SK-N-SH treated with all-trans-retinoic acid at 6 μM for 48 hours (cell line): Measurements from ENCODE around the gene KLHL29.
A peak's percentile ranks its signal among the peaks of the same experiment; 100 is the strongest.

Experiments
- ATAC-seq: fragments of 200-7000 bp; cut with Tn5 transposase; 3 replicates; pipeline ENCODE4 v1.9.1; 2020; ENCODE audit warnings: mild to moderate bottlenecking, moderate library complexity
- ARNTL ChIP-seq: fragments of 450-650 bp; formaldehyde crosslinking; IDR thresholded peaks from 2 replicates; pipeline ENCODE4 v1.5.0; 2020; ENCODE audit warnings: low read depth, mild to moderate bottlenecking, moderate library complexity, borderline replicate concordance
- BACH2 ChIP-seq: fragments of 250-450 bp; sonication (Bioruptor Pico); IDR thresholded peaks from 2 replicates; pipeline ENCODE4 v1.9.0; 2021; ENCODE audit warnings: mild to moderate bottlenecking, borderline replicate concordance
- CREB5 ChIP-seq: fragments of 250-450 bp; sonication (Bioruptor Pico); IDR thresholded peaks from 2 replicates; pipeline ENCODE4 v1.5.1; 2020; ENCODE audit warnings: low read depth, mild to moderate bottlenecking, moderate library complexity
- CSDC2 ChIP-seq: fragments of 250-450 bp; sonication (Bioruptor Pico); IDR thresholded peaks from 2 replicates; pipeline ENCODE4 v1.5.0; 2020; ENCODE audit warnings: mild to moderate bottlenecking, moderate library complexity
- ESRRG ChIP-seq: fragments of 250-450 bp; sonication (Bioruptor Pico); IDR thresholded peaks from 2 replicates; pipeline ENCODE4 v1.6.1; 2021; ENCODE audit warnings: mild to moderate bottlenecking
- GLIS3 ChIP-seq: fragments of 250-450 bp; sonication (Bioruptor Pico); IDR thresholded peaks from 2 replicates; pipeline ENCODE4 v1.5.0; 2020; ENCODE audit warnings: mild to moderate bottlenecking, moderate library complexity
- ISL1 ChIP-seq: fragments of 250-450 bp; sonication (Bioruptor Pico); IDR thresholded peaks from 2 replicates; pipeline ENCODE4 v2.1.2; 2022; ENCODE audit warnings: mild to moderate bottlenecking, moderate library complexity
- OSR1 ChIP-seq: fragments of 250-450 bp; sonication (Bioruptor Pico); IDR thresholded peaks from 2 replicates; pipeline ENCODE4 v1.8.0; 2022; ENCODE audit warnings: moderate library complexity, mild to moderate bottlenecking, inconsistent platforms
- PPARA ChIP-seq: fragments of 250-450 bp; sonication (Bioruptor Pico); IDR thresholded peaks from 2 replicates; pipeline ENCODE4 v1.5.0; 2020; ENCODE audit warnings: mild to moderate bottlenecking, borderline replicate concordance
- RARB ChIP-seq: fragments of 250-450 bp; sonication (Bioruptor Pico); IDR thresholded peaks from 2 replicates; pipeline ENCODE4 v1.8.0; 2021; ENCODE audit warnings: mild to moderate bottlenecking, moderate library complexity
- SNAI2 ChIP-seq: fragments of 250-450 bp; sonication (Bioruptor Pico); IDR thresholded peaks from 2 replicates; pipeline ENCODE4 v1.5.0; 2020; ENCODE audit warnings: mild to moderate bottlenecking, moderate library complexity
- TCF4 ChIP-seq: fragments of 250-450 bp; sonication (Bioruptor Pico); IDR thresholded peaks from 2 replicates; pipeline ENCODE4 v1.8.0; 2021; ENCODE audit warnings: mild to moderate bottlenecking, moderate library complexity, borderline replicate concordance
- TOX ChIP-seq: fragments of 250-450 bp; sonication (Bioruptor Pico); IDR thresholded peaks from 2 replicates; pipeline ENCODE4 v1.8.0; 2021; ENCODE audit warnings: mild to moderate bottlenecking, moderate library complexity, borderline replicate concordance
- TSHZ2 ChIP-seq: fragments of 250-450 bp; sonication (Bioruptor Pico); IDR thresholded peaks from 2 replicates; pipeline ENCODE4 v1.5.0; 2020; ENCODE audit warnings: mild to moderate bottlenecking, moderate library complexity
- ZC3H10 ChIP-seq: fragments of 250-450 bp; sonication (Bioruptor Pico); IDR thresholded peaks from 2 replicates; pipeline ENCODE4 v1.5.1; 2021; ENCODE audit warnings: mild to moderate bottlenecking, moderate library complexity
- ZFP3 ChIP-seq: fragments of 250-450 bp; sonication (Bioruptor Pico); IDR thresholded peaks from 2 replicates; pipeline ENCODE4 v1.5.0; 2020; ENCODE audit warnings: mild to moderate bottlenecking, moderate library complexity
- ZFP30 ChIP-seq: fragments of 450-650 bp; formaldehyde crosslinking; IDR thresholded peaks from 2 replicates; pipeline ENCODE4 v1.5.0; 2022; ENCODE audit warnings: mild to moderate bottlenecking, moderate library complexity
- ZNF565 ChIP-seq: fragments of 450-650 bp; formaldehyde crosslinking; conservative IDR thresholded peaks from 2 replicates; pipeline ENCODE4 v1.5.0; 2020; ENCODE audit warnings: low read depth, mild to moderate bottlenecking, moderate library complexity
- ZNF70 ChIP-seq: fragments of 450-650 bp; formaldehyde crosslinking; IDR thresholded peaks from 2 replicates; pipeline ENCODE4 v1.5.0; 2020; ENCODE audit warnings: mild to moderate bottlenecking, moderate library complexity
- ZNF8 ChIP-seq: fragments of 450-650 bp; formaldehyde crosslinking; IDR thresholded peaks from 2 replicates; pipeline ENCODE4 v1.5.0; 2020; ENCODE audit warnings: mild to moderate bottlenecking, moderate library complexity
- TF ChIP-seq, protein P1 (sequence below): fragments of 250-450 bp; sonication (Bioruptor Pico); IDR thresholded peaks from 2 replicates; pipeline ENCODE4 v1.8.0; 2020; ENCODE audit warnings: mild to moderate bottlenecking, moderate library complexity, borderline replicate concordance
- TF ChIP-seq, protein P2 (sequence below): fragments of 250-450 bp; sonication (Bioruptor Pico); IDR thresholded peaks from 2 replicates; pipeline ENCODE4 v1.5.1; 2021; ENCODE audit warnings: mild to moderate bottlenecking, moderate library complexity

KLHL29 gene

DNA sequence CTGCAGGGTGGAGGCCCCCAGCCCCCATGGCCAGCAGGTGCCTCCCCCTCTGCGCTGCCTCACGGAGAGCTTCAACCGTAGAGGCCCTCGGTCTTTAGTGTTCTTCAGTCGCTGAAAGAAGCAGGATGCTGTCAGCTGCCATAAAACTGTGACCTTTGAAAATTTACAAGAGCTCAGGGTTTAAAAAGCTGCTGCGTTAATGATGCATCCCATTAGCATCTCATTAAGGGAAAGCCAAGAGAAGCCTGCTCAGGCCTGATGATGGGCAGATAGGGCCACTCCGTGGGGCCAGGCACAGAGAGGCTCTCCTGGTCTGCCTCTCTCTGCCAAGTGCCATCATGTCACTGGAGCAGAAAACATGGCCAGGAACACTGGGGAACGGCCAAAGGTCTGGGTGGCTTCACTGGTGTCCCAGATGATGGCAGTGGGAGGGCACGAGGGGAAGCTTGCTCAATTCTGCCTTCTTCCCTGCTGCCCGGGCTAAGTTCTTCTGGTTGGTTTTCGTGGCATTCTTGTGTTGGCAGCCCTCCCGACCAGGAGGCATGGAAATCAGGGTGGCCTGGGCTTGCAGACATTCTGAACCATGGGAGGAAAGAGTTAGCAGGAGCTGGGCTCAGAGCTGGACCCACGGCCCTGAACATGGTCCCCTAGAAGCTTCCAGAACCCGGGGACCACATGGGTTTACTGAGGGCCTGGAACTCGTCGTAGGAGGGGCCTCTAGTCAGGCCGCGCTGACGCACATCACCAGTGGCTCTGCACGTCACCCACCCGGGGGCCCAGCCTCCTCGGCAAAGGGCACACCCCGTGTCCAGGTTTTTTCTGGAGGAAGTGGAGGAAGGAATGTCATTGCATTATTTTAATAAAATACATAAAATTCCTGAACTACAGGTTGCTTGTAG lies 250.7 kb downstream of the KLHL29 start:
- ATAC-seq = no peak
- no peak for TF ChIP-seq TOX (CRISPR knock-in tag)
- no peak for TF ChIP-seq ZNF565
- no peak for TF ChIP-seq ZC3H10
- TF ChIP-seq, protein P1, sequence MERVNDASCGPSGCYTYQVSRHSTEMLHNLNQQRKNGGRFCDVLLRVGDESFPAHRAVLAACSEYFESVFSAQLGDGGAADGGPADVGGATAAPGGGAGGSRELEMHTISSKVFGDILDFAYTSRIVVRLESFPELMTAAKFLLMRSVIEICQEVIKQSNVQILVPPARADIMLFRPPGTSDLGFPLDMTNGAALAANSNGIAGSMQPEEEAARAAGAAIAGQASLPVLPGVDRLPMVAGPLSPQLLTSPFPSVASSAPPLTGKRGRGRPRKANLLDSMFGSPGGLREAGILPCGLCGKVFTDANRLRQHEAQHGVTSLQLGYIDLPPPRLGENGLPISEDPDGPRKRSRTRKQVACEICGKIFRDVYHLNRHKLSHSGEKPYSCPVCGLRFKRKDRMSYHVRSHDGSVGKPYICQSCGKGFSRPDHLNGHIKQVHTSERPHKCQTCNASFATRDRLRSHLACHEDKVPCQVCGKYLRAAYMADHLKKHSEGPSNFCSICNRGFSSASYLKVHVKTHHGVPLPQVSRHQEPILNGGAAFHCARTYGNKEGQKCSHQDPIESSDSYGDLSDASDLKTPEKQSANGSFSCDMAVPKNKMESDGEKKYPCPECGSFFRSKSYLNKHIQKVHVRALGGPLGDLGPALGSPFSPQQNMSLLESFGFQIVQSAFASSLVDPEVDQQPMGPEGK (CRISPR knock-in tag) = no peak
- no peak for TF ChIP-seq TCF4 (CRISPR knock-in tag)
- no peak for TF ChIP-seq CSDC2
- TF ChIP-seq ESRRG (CRISPR knock-in tag) = no peak
- no peak for TF ChIP-seq OSR1
- TF ChIP-seq ZNF70 (CRISPR knock-in tag) = no peak
- no peak for TF ChIP-seq ZFP3 (CRISPR knock-in tag)
- TF ChIP-seq SNAI2 (CRISPR knock-in tag) = no peak
- no peak for TF ChIP-seq ARNTL (CRISPR knock-in tag)
- TF ChIP-seq ISL1 (CRISPR knock-in tag) = no peak
- TF ChIP-seq RARB (CRISPR knock-in tag) = no peak
- TF ChIP-seq BACH2 (CRISPR knock-in tag) = no peak
- TF ChIP-seq ZFP30 (CRISPR knock-in tag) = no peak

DNA sequence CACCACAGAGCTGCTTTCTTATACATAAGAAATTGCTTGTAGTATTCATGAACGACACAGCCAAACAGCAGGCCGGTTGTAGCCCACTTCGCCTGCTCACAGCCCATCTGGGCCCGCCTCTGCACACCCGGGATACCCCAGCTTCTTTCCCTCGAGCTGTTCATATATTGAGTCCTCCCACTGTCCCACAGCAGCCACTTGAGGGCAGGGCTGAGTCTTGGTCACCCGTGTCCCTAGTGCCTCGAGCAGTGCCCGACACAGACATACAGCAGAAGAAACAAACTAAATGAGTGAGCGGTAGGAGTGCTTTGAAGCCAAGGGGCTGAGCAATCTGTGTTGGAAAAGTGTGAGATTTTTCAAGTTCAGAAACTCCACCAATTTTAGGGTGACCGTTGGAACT lies 251.4 kb downstream of the KLHL29 start:
- peak; percentile 66 for ATAC-seq
- TF ChIP-seq ZNF8 (CRISPR knock-in tag) (no peak), OSR1 (no peak), TSHZ2 (no peak), GLIS3 (CRISPR knock-in tag) (no peak), RARB (CRISPR knock-in tag) (no peak), ZC3H10 (no peak), ZFP30 (CRISPR knock-in tag) (no peak), TOX (CRISPR knock-in tag) (no peak), ISL1 (CRISPR knock-in tag) (no peak)
- TF ChIP-seq, protein P2, sequence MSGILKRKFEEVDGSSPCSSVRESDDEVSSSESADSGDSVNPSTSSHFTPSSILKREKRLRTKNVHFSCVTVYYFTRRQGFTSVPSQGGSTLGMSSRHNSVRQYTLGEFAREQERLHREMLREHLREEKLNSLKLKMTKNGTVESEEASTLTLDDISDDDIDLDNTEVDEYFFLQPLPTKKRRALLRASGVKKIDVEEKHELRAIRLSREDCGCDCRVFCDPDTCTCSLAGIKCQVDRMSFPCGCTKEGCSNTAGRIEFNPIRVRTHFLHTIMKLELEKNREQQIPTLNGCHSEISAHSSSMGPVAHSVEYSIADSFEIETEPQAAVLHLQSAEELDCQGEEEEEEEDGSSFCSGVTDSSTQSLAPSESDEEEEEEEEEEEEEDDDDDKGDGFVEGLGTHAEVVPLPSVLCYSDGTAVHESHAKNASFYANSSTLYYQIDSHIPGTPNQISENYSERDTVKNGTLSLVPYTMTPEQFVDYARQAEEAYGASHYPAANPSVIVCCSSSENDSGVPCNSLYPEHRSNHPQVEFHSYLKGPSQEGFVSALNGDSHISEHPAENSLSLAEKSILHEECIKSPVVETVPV (CRISPR knock-in tag) = no peak
- TF ChIP-seq, protein P1 (CRISPR knock-in tag) = no peak
- TF ChIP-seq, all 23 proteins: peak for 0

- ATAC-seq = peak; percentile 88
- TF ChIP-seq PPARA (peak; percentile 36; the same call in 1 of the 2 replicates), ZC3H10 (no peak), ESRRG (CRISPR knock-in tag) (no peak), CREB5 (CRISPR knock-in tag) (peak; percentile 73), TOX (CRISPR knock-in tag) (no peak), SNAI2 (CRISPR knock-in tag) (peak; percentile 70; the same call in 1 of the 2 replicates), OSR1 (no peak), GLIS3 (CRISPR knock-in tag) (0 out of 2 replicates have a peak, but pooled peaks have one; percentile 11), ARNTL (CRISPR knock-in tag) (no peak), ZFP30 (CRISPR knock-in tag) (no peak), TSHZ2 (peak; percentile 92), ISL1 (CRISPR knock-in tag) (peak; percentile 52)
These were observed 252.2 kb downstream of the KLHL29 start for GRCh38 chr2:23637011-23637778.
